Prostate gland (tissue), 2 donors: ENCODE data around the gene CETP.

Experiments
- POLR2A ChIP-seq: fragments of 450-650 bp; IDR thresholded peaks from one replicate; pipeline ENCODE4 v1.6.1; 2016; ENCODE audit warnings: antibody characterized with exemption, mild to moderate bottlenecking
- TF ChIP-seq, protein P1 (sequence below), 4 experiments: fragments of 200-600 bp in 2 of 4; fragments of 450-650 bp in 2 of 4; sonication (generic) in 2 of 4; IDR thresholded peaks; 1 replicate in 3 of 4; 2 replicates in 1 of 4; pipeline ENCODE4 v1.5.1; 2016 to 2019; ENCODE audit warnings: antibody characterized with exemption in 4 of 4, mild to moderate bottlenecking in 2 of 4, moderate library complexity in 2 of 4

DNA sequence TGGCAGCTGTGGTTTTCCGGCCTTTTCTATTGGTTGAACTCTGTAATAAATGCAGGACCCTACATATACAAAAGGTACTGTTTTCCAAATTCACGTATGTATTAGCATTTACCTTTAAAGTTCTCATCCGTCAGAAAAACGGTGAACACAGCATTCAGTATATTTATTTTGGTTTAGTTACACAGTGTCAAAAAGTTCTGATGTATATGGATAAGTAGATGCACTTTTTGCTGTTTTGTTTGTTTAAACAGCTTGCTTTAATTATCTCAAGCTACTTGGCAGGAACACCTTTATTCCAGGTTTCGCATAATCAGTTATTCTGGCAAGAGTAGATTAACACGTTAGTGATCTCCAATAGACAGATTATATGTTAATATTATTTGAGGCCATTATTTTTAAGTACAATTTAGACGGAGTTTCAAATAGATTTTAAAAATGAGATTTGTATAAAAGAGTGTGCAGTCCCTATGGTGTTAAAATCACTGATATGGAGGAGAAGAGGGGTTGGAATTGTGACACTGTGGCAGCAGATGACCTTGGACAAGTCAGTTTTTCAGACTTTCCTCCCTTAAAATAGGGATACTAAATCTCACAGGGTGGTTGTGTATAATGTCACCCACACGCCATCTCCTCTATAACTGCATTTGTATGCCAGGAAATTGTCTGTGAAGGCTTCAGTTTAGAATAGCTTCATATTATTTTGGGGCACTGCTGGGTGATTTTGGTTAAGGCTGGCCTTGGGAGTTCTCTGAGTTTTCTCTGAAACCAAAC, 27.7 kb upstream of the CETP start:
- TF ChIP-seq, protein P1, sequence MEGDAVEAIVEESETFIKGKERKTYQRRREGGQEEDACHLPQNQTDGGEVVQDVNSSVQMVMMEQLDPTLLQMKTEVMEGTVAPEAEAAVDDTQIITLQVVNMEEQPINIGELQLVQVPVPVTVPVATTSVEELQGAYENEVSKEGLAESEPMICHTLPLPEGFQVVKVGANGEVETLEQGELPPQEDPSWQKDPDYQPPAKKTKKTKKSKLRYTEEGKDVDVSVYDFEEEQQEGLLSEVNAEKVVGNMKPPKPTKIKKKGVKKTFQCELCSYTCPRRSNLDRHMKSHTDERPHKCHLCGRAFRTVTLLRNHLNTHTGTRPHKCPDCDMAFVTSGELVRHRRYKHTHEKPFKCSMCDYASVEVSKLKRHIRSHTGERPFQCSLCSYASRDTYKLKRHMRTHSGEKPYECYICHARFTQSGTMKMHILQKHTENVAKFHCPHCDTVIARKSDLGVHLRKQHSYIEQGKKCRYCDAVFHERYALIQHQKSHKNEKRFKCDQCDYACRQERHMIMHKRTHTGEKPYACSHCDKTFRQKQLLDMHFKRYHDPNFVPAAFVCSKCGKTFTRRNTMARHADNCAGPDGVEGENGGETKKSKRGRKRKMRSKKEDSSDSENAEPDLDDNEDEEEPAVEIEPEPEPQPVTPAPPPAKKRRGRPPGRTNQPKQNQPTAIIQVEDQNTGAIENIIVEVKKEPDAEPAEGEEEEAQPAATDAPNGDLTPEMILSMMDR (IDR thresholded peaks at IDR 0.05), result no peak
- no peak for TF ChIP-seq POLR2A
